ENCODE measurements around the gene RAB22A.

- TF ChIP-seq CTCF (conservative IDR thresholded peaks at IDR 0.05; ENCODE audit: low read depth, low read length) (no peak), BHLHE40 (IDR thresholded peaks at IDR 0.05; ENCODE audit: low read depth, low read length) (no peak), FOS (IDR thresholded peaks at IDR 0.05; ENCODE audit: low read depth, low read length) (no peak), POLR2A (IDR thresholded peaks at IDR 0.05; ENCODE audit: low read depth, low read length) (no peak), USF2 (IDR thresholded peaks at IDR 0.05; ENCODE audit: low read depth, low read length) (no peak), RFX5 (IDR thresholded peaks at IDR 0.05; ENCODE audit: low read depth, low read length) (no peak), RAD21 (IDR thresholded peaks at IDR 0.05; ENCODE audit: low read length) (no peak), MXI1 (IDR thresholded peaks at IDR 0.05; ENCODE audit: borderline replicate concordance, low read depth, low read length) (no peak), MAFK (IDR thresholded peaks at IDR 0.05; ENCODE audit: low read depth, low read length) (no peak), CEBPB (IDR thresholded peaks at IDR 0.05; ENCODE audit: low read depth, low read length) (no peak), SMC3 (IDR thresholded peaks at IDR 0.05; ENCODE audit: low read depth, low read length) (no peak), NFE2L2 (IDR thresholded peaks at IDR 0.05; ENCODE audit: low read depth, low read length) (no peak), ELK1 (IDR thresholded peaks at IDR 0.05; ENCODE audit: borderline replicate concordance, low read depth, low read length) (no peak)
Observed at GRCh38 chr20:58397429-58397828, 87.9 kb downstream of the RAB22A start.

All from IMR-90 (cell line).